ENCODE measurements around the gene MTA1.

Gene MTA1

GRCh38 chr14:105505101-105505500 lies 85.5 kb downstream of the MTA1 start:
- H3K9ac ChIP-seq = peak overlapping the region; percentile 13
- H3K36me3 ChIP-seq = peaks cover 3% of the 10 kb centered on the region; the same call in 1 of the 2 replicates
- no peaks in the 10 kb centered on the region for H3K27me3 ChIP-seq
- no peaks in the 10 kb centered on the region for H4K20me1 ChIP-seq
- peaks cover 54% of the 10 kb centered on the region for H3K4me1 ChIP-seq
- H3K27ac ChIP-seq = peak overlapping the region; percentile 52; the same call in 1 of the 2 replicates
- no peak overlapping the region for H3K4me3 ChIP-seq
- peak overlapping the region; percentile 62 for H3K4me2 ChIP-seq
- no peaks in the 10 kb centered on the region for H3K9me3 ChIP-seq
- no peak for TF ChIP-seq Cebpa-rat (IDR thresholded peaks at IDR 0.05)

- Histone ChIP-seq H3K9ac (no peak overlapping the region), H4K20me1 (no peaks in the 10 kb centered on the region), H3K9me3 (no peaks in the 10 kb centered on the region), H3K4me3 (no peak overlapping the region), H3K4me2 (peak overlapping the region; percentile 66), H3K27ac (no peak overlapping the region), H3K27me3 (no peaks in the 10 kb centered on the region), H3K36me3 (no peaks in the 10 kb centered on the region), H3K4me1 (peaks cover 59% of the 10 kb centered on the region)
- no peak for TF ChIP-seq Cebpa-rat (IDR thresholded peaks at IDR 0.05)
These were observed 87.6 kb downstream of the MTA1 start for GRCh38 chr14:105507247-105507646.

GRCh38 chr14:105508069-105508468 lies 88.4 kb downstream of the MTA1 start:
- Histone ChIP-seq H3K9me3 (no peaks in the 10 kb centered on the region), H4K20me1 (no peaks in the 10 kb centered on the region), H3K36me3 (no peaks in the 10 kb centered on the region), H3K27me3 (no peaks in the 10 kb centered on the region), H3K4me3 (no peak overlapping the region), H3K4me2 (peak overlapping the region; percentile 66), H3K27ac (no peak overlapping the region), H3K4me1 (peaks cover 53% of the 10 kb centered on the region), H3K9ac (no peak overlapping the region)
- no peak for TF ChIP-seq Cebpa-rat (IDR thresholded peaks at IDR 0.05)

DNA sequence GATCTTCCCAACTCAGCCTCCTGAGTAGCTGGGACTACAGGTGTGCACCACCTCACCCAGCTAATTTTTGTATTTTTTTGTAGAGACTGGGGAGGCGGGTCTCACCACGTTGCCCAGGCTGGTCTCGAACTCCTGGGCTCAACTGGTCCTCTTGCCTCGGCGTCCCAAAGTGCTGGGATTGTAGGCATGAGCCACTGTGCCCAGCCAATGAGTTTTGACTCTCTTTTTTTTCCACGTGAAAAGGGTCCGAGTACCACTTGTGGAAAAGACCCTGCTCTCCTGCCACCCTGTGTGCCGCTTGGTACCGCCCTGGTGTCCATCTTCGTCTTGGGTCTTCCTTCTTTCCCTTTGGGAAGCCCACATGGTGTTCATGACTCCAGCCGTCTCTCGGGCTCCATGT lies 89.0 kb downstream of the MTA1 start:
- no peak for TF ChIP-seq Cebpa-rat (IDR thresholded peaks at IDR 0.05)
- Histone ChIP-seq H3K27ac (no peak overlapping the region), H3K9ac (no peak overlapping the region), H3K9me3 (no peaks in the 10 kb centered on the region), H3K4me1 (peaks cover 48% of the 10 kb centered on the region), H3K4me3 (no peak overlapping the region), H3K27me3 (no peaks in the 10 kb centered on the region), H3K4me2 (peak overlapping the region; percentile 66; the same call in 1 of the 2 replicates), H4K20me1 (no peaks in the 10 kb centered on the region), H3K36me3 (no peaks in the 10 kb centered on the region)

- H3K9me3 ChIP-seq = peaks cover 24% of the 10 kb centered on the region
These were observed 97.5 kb downstream of the MTA1 start for GRCh38 chr14:105517096-105517495.

GRCh38 chr14:105519946-105520698 lies 100.5 kb downstream of the MTA1 start:
- Histone ChIP-seq H3K4me3 (no peak overlapping the region), H4K20me1 (no peaks in the 10 kb centered on the region), H3K36me3 (no peaks in the 10 kb centered on the region), H3K27ac (no peak overlapping the region), H3K9ac (no peak overlapping the region), H3K27me3 (no peaks in the 10 kb centered on the region), H3K9me3 (peaks cover 16% of the 10 kb centered on the region), H3K4me1 (no peaks in the 10 kb centered on the region), H3K4me2 (no peak overlapping the region)
- no peak for TF ChIP-seq Cebpa-rat (IDR thresholded peaks at IDR 0.05)

More at GRCh38 chr14:105517096-105517495, 97.5 kb downstream of the MTA1 start:
- H3K4me2 ChIP-seq = no peak overlapping the region
- no peak overlapping the region for H3K9ac ChIP-seq
- no peaks in the 10 kb centered on the region for H3K27me3 ChIP-seq
- no peak overlapping the region for H3K27ac ChIP-seq
- no peak for TF ChIP-seq Cebpa-rat (IDR thresholded peaks at IDR 0.05)
- peaks cover 4% of the 10 kb centered on the region; the same call in 1 of the 2 replicates for H3K4me1 ChIP-seq
- no peak overlapping the region for H3K4me3 ChIP-seq
- no peaks in the 10 kb centered on the region for H4K20me1 ChIP-seq
- H3K36me3 ChIP-seq = no peaks in the 10 kb centered on the region

Data from BLaER1 (cell line).